Adrenal gland (tissue), 5 donors: ENCODE data around the gene HPN.

Experiments
- CTCF ChIP-seq, 6 experiments: fragments of 450-650 bp in 4 of 6; fragments of 200-600 bp in 2 of 6; sonication (generic) in 1 of 6; IDR thresholded peaks; 1 replicate in 5 of 6; 2 replicates in 1 of 6; pipeline versions ENCODE4 v1.5.1 to v1.8.0; 2016 to 2021; ENCODE audit warnings: antibody characterized with exemption in 6 of 6, mild to moderate bottlenecking in 2 of 6, moderate library complexity in 1 of 6
- POLR2A ChIP-seq, 2 donors: fragments of 450-650 bp; IDR thresholded peaks; one replicate each; pipeline ENCODE4 v1.6.1; 2017; ENCODE audit warnings: antibody characterized with exemption in 2 of 2, mild to moderate bottlenecking in 2 of 2, moderate library complexity in 1 of 2
- donor health status: DM: no; HTN: no; CAD: no.

- no peak for TF ChIP-seq CTCF (IDR thresholded peaks at IDR 0.05)
- no peak for TF ChIP-seq POLR2A (IDR thresholded peaks at IDR 0.05)
Measured at GRCh38 chr19:35094656-35095055, 53.1 kb downstream of the HPN start.
